ENCODE data around the gene PACS2. TPM values are rescaled to one million over a fixed set of nuclear protein-coding genes. Genes with fewer than 3 reads are reported as not detected.
"Not testable (repeated sequence)": the region's sequence is repeated elsewhere in the genome, so short reads cannot be mapped to it uniquely, and the experiment has no call there.

The PACS2 gene
- total RNA-seq, 2 experiments from 2014 or later: 28.3 to 29.9 TPM

DNA sequence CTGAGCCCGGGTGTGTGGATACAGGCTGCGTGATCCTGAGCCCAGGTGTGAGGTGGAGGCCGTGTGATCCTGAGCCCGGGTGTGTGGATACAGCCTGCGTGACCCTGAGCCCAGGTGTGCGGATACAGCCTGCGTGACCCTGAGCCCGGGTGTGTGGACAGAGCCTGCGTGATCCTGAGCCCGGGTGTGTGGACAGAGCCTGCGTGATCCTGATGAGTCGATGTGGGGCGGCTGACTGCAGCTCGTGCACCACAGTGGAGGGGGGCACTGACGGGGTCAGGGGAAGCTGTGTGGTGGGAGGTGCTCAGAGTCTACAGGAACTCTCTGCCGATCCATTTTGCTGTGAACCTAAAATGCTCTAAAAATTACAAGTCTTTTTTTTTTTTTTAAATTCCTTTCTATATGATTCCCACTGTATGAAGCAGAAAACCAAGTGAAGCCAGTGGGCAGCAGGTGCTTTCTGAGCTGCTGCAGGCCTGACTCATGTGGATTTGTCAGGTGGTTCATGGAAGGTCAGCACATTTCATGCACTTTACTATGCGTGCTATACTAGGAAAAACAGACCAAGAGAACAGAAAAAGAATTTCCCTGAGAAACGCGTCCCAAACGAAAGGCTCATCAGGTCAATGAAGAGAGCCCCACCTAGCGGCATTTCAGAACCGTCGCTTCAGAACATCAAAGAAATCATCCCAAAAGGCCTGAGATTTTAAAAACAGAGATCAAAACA lies 33.0 kb upstream of the PACS2 start:
- Mint-ChIP-seq H3K4me3 (no peak overlapping the region), H3K9me3 (no peaks in the 10 kb centered on the region), H3K36me3 (ENCODE audit: low read depth) (no peaks in the 10 kb centered on the region), H3K27me3 (no peaks in the 10 kb centered on the region), H3K4me1 (peaks cover 22% of the 10 kb centered on the region), H3K27ac (no peak overlapping the region)
- POLR2A ChIA-PET: interaction anchor here (2.0 kb wide), 1 partner anchor 191 kb away, joined by 4 read pairs; no protein-coding TSS in a partner anchor
- DNase-seq: peak; percentile 33
- CTCF ChIA-PET: interaction anchor here (1.4 kb wide), 1 partner anchor 20 kb away, joined by 4 read pairs; the partner anchor contains the start of gene BRF1

DNA sequence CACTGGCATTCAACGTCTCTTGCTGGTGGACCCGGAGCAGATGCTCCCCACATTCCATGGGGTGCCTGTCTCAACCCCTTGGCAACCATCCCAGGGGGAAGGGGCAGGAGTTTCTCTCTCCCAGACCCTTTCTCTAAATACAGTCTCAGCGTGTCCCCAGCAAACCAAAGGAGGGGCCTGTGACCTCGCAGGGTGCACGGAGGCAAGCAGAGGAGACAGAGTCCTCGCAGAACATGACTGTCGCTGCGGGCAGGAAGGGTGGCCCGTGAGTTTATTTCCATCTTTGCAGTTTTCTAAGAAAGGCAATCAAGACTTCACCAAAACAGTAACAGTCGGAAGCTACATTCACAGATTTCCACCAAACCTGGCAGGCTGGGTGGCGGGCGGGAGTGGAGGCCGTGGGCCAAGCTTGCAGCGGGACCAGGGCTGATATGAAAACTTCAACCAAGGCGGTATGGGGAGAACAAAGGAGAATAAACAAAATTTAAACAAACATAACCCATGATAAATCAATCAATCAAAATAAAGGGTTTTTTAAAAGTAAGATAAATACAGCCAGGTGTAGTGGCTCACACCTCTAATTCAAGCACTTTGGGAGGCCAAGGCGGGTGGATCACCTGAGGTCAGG lies 32.3 kb upstream of the PACS2 start:
- DNase-seq: no peak
- CTCF ChIA-PET: interaction anchor here (1.4 kb wide), 1 partner anchor 19 kb away, joined by 4 read pairs; the partner anchor contains the start of gene BRF1
- no peak overlapping the region for H3K27ac Mint-ChIP-seq
- no peaks in the 10 kb centered on the region for H3K9me3 Mint-ChIP-seq
- H3K4me1 Mint-ChIP-seq: peaks cover 22% of the 10 kb centered on the region
- POLR2A ChIA-PET: interaction anchor here (2.0 kb wide), 1 partner anchor 192 kb away, joined by 4 read pairs; no protein-coding TSS in a partner anchor
- no peaks in the 10 kb centered on the region for H3K36me3 Mint-ChIP-seq (ENCODE audit: low read depth)
- H3K27me3 Mint-ChIP-seq: no peaks in the 10 kb centered on the region
- no peak overlapping the region for H3K4me3 Mint-ChIP-seq

DNA sequence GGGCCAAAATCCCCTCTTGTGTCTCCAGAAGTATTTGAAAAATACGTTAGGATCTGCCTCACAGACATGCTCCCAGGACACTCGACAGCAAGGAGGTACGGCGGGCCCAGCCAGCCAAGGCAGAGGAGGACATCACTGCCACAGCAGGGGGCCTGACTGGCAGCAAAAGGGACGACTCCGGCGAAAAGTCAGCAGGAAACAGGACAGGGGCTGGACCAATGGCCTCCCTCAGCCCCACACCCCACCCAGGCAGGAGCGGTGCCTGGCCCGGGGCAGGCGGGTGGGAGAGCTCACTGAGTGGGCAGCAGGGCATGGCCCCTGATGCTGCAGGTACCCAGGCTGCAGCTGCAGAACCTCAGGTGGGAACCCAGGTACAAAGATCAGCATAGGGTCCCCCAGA lies 31.5 kb upstream of the PACS2 start:
- ChIA-PET CTCF (interaction anchor here (1.4 kb wide), 1 partner anchor 18 kb away, joined by 4 read pairs; the partner anchor contains the start of gene BRF1), POLR2A (interaction anchor here (0.8 to 2.0 kb wide), 3 partner anchors 10 to 193 kb away, joined by 3 to 4 read pairs (median 4); partner anchors contain the start of gene BRF1)
- H3K27ac Mint-ChIP-seq: no peak overlapping the region
- H3K9me3 Mint-ChIP-seq: no peaks in the 10 kb centered on the region
- no peak overlapping the region for H3K4me3 Mint-ChIP-seq
- no peaks in the 10 kb centered on the region for H3K27me3 Mint-ChIP-seq
- no peaks in the 10 kb centered on the region for H3K36me3 Mint-ChIP-seq (ENCODE audit: low read depth)
- H3K4me1 Mint-ChIP-seq: peaks cover 22% of the 10 kb centered on the region
- no peak for DNase-seq

DNA sequence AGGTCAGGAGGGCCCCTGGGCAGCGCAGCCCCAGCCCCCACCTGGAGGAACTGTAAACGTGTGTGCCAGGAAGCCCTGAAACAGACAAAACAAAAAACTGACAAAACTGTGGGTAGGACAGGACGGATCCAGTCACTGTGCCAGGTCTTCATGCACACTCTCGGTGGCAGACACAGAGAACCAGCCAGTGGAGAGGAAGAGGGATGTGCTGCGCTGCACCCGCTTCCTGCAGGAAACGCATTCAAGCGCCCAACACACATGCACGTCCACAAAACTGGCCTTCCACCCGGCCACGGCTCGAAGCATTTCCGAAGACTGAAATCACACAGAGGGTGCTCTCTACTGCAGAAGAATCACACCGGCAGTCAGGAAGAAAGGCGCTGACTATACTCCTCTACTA lies 30.6 kb upstream of the PACS2 start:
- Mint-ChIP-seq H3K4me1 (peaks cover 22% of the 10 kb centered on the region), H3K27me3 (no peaks in the 10 kb centered on the region), H3K27ac (peak overlapping the region; percentile 47), H3K9me3 (no peaks in the 10 kb centered on the region), H3K36me3 (ENCODE audit: low read depth) (no peaks in the 10 kb centered on the region), H3K4me3 (no peak overlapping the region)
- POLR2A ChIA-PET: interaction anchor here (1.0 to 2.0 kb wide), 2 partner anchors 9 to 194 kb away, joined by 4 read pairs; no protein-coding TSS in a partner anchor
- CTCF ChIA-PET: no interaction called here
- DNase-seq: peak; percentile 22

DNA sequence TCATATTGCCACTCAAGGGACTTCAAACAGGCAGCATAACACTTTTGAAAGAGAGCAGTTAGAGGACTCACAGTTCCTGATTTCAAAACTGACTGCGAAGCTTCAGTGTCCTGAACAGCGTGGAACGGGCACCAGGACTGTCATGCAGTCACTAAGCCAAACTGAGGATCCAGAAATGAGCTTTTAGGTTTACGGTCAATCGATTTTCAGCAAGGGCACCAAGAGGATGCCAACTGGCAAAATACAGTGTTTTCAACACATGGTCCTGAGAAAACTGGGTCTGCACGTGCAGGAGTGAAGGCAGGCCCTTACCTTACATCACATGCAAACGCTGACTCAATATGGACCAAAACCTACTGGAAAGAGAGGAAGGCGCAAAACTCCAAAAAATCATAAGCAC lies 29.4 kb upstream of the PACS2 start:
- ChIA-PET POLR2A (no interaction called here), CTCF (interaction anchor here (0.5 kb wide), 1 partner anchor 16 kb away, joined by 4 read pairs; the partner anchor contains the start of gene BRF1)
- Mint-ChIP-seq H3K4me1 (peaks cover 27% of the 10 kb centered on the region), H3K9me3 (no peaks in the 10 kb centered on the region), H3K27ac (no peak overlapping the region), H3K36me3 (ENCODE audit: low read depth) (no peaks in the 10 kb centered on the region), H3K27me3 (no peaks in the 10 kb centered on the region), H3K4me3 (no peak overlapping the region)
- no peak for DNase-seq

DNA sequence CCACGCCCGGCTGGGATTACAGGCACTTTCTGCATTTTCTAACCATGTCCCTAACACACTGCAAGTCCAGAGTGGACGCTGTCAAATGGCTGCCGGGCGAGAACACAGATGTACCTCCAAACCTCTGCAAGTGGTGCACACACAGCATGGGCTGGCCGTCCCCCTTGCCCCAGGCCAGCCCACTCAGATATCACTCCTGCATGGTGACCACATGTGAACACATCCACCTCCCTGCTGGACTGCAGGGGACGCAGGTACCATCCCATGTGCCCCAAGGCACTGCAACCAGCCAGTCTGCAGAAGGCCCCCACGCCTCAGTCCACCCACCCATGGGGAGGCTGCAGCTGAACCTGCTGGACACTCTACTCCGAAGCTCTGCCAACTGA lies 27.8 kb upstream of the PACS2 start:
- Mint-ChIP-seq H3K4me3 (no peak overlapping the region), H3K9me3 (no peaks in the 10 kb centered on the region), H3K36me3 (ENCODE audit: low read depth) (no peaks in the 10 kb centered on the region), H3K27ac (no peak overlapping the region), H3K27me3 (no peaks in the 10 kb centered on the region), H3K4me1 (peaks cover 36% of the 10 kb centered on the region)
- DNase-seq: no peak
- CTCF ChIA-PET: no interaction called here
- POLR2A ChIA-PET: no interaction called here

DNA sequence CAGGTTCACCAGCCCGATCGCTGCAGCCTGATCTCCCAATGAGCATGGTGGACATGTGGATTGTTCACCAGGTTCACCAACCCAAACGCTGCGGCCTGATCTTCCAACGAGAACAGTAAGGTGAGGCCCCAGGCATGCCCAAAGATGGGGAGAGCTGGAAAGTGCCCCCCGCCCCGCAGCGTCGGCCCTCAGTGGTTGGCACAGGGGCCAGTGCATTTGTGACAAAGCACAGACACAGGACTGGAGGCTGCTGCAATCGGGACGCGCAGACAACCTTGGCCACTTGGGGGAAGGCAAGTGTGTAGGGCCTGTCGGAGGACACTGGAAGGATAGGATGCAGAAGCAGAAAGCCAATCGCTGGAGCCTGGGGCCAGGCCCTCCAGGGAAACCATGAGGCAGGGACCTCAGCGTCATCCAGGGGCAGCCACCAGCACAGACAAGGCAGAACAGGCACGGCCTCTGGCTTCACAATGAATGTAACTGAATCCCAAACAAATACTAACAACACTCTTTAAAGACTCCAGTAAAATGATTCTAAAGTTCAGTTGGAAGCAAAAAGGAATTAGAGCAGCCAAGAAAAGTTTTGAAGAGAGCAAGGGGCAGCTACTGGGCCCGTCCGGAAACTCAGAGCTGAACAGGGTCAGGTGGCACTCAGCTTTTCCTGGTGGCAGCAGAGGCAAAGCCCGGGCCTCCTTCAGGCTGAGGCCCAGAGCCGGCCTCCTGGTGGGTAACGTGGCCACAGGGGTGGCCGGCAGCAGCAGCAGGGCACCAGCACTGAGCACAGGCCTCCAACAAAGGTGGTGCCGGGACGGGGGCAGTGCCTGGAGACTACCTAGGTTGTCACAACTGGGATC lies 27.1 kb upstream of the PACS2 start:
- Mint-ChIP-seq H3K4me1 (peaks cover 35% of the 10 kb centered on the region), H3K27me3 (no peaks in the 10 kb centered on the region), H3K36me3 (ENCODE audit: low read depth) (no peaks in the 10 kb centered on the region), H3K9me3 (no peaks in the 10 kb centered on the region), H3K4me3 (no peak overlapping the region), H3K27ac (no peak overlapping the region)
- ChIA-PET POLR2A (no interaction called here), CTCF (interaction anchor here (1.5 kb wide), 1 partner anchor 27 kb away, joined by 3 read pairs; the partner anchor contains the start of gene PACS2)
- no peak for DNase-seq

DNA sequence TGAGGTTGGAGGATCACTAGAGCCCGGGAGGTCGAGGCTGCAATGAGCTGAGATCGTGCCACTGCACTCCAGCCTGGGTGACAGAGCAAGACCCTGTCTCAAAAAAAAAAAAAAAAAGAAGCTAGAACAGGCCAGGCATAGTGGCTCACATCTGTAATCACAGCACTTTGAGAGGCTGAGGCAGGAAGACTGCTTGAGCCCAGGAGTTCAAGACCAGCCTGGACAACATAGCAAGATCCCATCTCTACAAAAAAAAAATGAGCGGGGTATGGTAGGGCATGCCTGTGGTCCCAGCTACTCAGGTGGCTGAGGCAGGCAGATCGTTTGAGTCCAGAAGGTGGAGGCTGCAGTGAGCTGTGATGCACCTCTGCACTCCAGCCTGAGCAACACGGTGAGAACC lies 25.6 kb upstream of the PACS2 start:
- H3K4me3 Mint-ChIP-seq; DNase-seq; H3K27ac Mint-ChIP-seq; H3K9me3 Mint-ChIP-seq; H3K27me3 Mint-ChIP-seq; H3K36me3 Mint-ChIP-seq (ENCODE audit: low read depth): not testable (repeated sequence)
- peaks cover 44% of the 10 kb centered on the region for H3K4me1 Mint-ChIP-seq
- CTCF ChIA-PET: interaction anchor here (1.5 kb wide), 1 partner anchor 25 kb away, joined by 3 read pairs; the partner anchor contains the start of gene PACS2
- POLR2A ChIA-PET: interaction anchor here (1.1 to 1.5 kb wide), 3 partner anchors 11 to 17 kb away, joined by 4 read pairs; no protein-coding TSS in a partner anchor

DNA sequence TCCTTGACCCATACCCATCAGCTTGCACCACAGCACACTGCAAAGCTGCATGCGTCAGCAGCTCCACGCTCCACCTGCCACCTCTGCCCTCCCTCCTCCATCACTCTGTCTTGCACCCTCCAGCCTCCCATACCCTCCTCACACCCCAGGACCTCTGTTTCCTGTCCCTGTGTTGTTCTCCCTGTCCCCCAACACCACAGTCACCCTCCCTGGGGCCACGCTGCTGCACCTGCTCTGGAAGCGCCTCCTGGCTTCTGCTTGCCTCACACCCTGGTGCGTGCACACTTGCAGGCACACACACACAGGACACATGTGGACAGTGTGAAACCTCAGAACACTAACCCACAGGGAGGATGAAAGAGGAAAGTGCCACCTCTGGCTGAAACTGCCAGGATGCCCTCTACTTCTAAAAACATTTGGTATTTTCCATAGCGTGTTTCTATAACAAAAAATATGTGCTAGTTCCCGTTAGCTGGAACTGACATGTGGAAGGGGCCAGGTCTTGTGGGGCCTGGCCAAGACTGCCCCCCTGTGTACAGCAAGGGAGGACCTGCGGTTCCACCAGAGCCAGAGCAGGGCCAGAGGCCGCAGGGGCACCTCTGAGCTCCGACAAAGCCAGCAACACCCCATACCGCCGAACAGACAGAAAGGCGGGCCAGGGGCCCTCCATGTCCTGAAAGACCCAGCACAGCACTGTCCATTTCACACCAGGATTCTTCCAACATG lies 23.8 kb upstream of the PACS2 start:
- no peaks in the 10 kb centered on the region for H3K9me3 Mint-ChIP-seq
- DNase-seq: no peak
- H3K36me3 Mint-ChIP-seq (ENCODE audit: low read depth): peaks cover 3% of the 10 kb centered on the region
- peak overlapping the region; percentile 48 for H3K27ac Mint-ChIP-seq
- H3K4me3 Mint-ChIP-seq: no peak overlapping the region
- H3K27me3 Mint-ChIP-seq: no peaks in the 10 kb centered on the region
- ChIA-PET CTCF (interaction anchor here (1.2 kb wide), 1 partner anchor 26 kb away, joined by 3 read pairs; no protein-coding TSS in a partner anchor), POLR2A (interaction anchor here (1.1 to 3.9 kb wide), 4 partner anchors 10 to 230 kb away, joined by 3 to 28 read pairs (median 16); partner anchors contain the start of genes BRF1 and PACS2)
- H3K4me1 Mint-ChIP-seq: peaks cover 46% of the 10 kb centered on the region

DNA sequence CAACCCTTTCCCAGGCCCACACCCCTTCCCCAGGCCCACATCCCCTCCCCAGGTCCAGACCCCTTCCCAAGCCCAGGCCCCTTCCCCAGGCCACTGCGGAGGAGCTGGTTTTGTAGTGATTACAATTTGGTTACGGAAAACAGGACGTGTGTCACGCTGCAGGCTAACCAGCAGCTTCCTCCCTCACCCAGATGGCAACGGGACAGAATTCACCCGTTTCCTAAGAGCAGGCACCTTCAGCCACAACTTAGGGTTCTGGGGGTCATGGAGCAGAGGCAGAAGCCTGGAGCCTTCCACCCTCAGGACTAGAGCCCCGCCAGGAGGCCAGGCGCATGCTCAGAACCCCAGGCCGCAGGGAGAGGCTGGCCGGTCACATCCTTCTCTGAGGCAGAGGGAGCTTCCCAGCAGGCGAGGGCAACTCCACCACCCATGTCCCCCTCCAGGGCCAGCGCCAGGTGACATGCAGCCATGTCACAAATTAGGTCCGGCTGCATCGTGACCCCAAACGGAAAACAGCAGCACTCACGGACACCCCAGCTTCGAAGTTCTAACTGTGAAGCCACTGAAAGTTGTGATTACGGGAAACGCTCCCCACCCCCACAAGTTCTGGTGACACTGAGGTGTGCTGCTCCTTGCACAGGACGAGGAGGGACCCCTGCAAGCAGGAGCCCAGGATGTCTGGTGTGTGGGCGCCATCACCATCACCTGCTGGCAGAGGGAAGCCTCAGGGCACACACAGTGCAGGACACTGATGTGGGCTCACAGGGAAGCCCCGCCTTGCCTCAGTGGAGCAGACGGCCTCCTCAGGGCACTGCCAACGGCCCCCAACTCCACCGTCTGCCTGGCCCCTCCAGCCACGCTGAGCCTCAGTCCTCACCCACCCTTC lies 21.5 kb upstream of the PACS2 start:
- peaks cover 50% of the 10 kb centered on the region for H3K4me1 Mint-ChIP-seq
- no peaks in the 10 kb centered on the region for H3K27me3 Mint-ChIP-seq
- H3K9me3 Mint-ChIP-seq: no peaks in the 10 kb centered on the region
- DNase-seq: peak; percentile 64
- ChIA-PET CTCF (interaction anchor here (0.8 to 1.6 kb wide), 6 partner anchors 8 to 199 kb away, joined by 3 to 5 read pairs (median 3); partner anchors contain the start of gene BRF1), POLR2A (interaction anchor here (0.5 to 3.9 kb wide), 9 partner anchors 8 to 267 kb away, joined by 3 to 28 read pairs (median 3); partner anchors contain the start of genes BRF1, BTBD6 and PACS2)
- peak overlapping the region; percentile 51 for H3K4me3 Mint-ChIP-seq
- H3K27ac Mint-ChIP-seq: peak overlapping the region; percentile 91
- H3K36me3 Mint-ChIP-seq (ENCODE audit: low read depth): peaks cover 3% of the 10 kb centered on the region

DNA sequence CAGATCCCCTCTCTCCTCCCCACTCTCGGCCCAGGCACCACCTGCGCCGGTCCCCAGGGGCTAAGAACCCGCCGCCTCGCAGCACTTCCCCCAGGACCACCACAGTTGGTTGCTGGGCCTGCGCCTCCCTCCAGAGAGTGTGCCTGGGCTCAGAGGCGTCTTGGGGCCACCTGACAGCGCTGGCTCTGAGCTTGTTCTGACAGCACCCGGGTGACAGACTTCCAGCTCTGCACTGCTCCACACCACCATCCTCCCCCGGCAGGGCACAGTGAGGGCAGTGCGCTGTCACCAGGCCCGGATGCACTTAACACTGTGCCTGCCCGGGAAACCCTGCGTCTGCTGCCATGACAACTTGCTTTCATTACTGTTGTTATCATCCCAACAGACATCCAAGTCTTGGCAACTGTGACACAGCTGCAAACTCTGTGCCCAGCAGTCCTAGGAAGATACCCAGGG lies 20.4 kb upstream of the PACS2 start:
- H3K27ac Mint-ChIP-seq: peak overlapping the region; percentile 91
- H3K27me3 Mint-ChIP-seq: no peaks in the 10 kb centered on the region
- peaks cover 54% of the 10 kb centered on the region for H3K4me1 Mint-ChIP-seq
- CTCF ChIA-PET: interaction anchor here (1.2 kb wide), 2 partner anchors 27 to 58 kb away, joined by 3 read pairs; no protein-coding TSS in a partner anchor
- H3K9me3 Mint-ChIP-seq: no peaks in the 10 kb centered on the region
- H3K36me3 Mint-ChIP-seq (ENCODE audit: low read depth): peaks cover 3% of the 10 kb centered on the region
- POLR2A ChIA-PET: interaction anchor here (0.6 to 3.9 kb wide), 4 partner anchors 11 to 46 kb away, joined by 3 to 28 read pairs (median 4); partner anchors contain the start of genes BTBD6 and PACS2
- peak overlapping the region; percentile 56 for H3K4me3 Mint-ChIP-seq
- peak; percentile 81 for DNase-seq

All from activated CD4-positive, alpha-beta memory T cell treated with anti-CD3 and anti-CD28 coated beads, Interleukin-2, amount 10 ng/mL, durations not matched to agents 7 days and 5 days (primary cell).